ENCODE results near the gene CEP43. TPM values are rescaled to one million over a fixed set of nuclear protein-coding genes. Genes with fewer than 3 reads are reported as not detected.
A peak's percentile ranks its signal among the peaks of the same experiment; 100 is the strongest.

Gene CEP43
- total and polyA plus RNA-seq, 11 donors, result 4.7 to 16.9 (median 10.7) TPM

DNA sequence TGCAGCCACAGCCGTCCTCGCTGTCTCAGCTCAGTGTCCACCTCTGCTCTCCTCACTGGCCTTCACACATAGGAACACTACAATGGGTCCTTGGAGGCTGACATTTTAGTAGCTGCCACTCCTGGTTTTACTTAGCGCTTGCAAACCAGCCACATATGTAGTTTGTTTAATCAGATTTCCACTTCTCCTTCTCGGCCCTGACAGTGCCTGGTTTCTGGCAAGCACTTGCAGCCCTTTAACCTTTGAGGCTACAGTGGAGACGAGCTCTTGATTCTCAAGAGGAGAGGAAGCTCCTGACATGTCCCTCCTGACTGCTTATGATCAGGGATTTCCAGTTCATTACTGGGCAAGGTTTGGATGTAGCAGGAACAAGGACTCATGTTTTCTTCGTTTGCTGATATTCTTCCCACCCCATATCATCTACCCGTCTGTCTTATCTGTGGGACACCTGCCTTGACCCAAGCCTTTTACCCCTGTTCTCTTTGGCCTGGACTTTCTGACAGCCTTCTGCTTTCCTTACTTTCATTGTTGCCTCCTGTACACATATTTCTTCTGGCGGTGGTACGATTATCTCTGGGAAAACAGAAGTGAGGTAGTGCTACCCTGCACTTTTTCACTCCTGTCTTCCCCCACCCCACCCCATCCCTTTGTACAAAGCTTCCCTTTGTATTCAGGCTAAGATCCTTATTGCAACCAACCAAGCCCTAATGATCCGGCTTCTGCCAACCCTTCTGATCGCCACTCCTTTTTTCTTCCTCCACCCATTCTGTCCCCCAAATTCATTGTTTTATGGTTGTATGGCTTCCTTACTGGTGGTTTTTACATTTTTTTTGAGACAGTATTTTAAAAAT, 31.2 kb downstream of the CEP43 start:
- ATAC-seq (no peak), DNase-seq (no peak)
- intact Hi-C loops (cut with DNase I), result no loop called here
- H3K9me3 ChIP-seq, result no peaks in the 10 kb centered on the region
- H3K27me3 ChIP-seq, result no peaks in the 10 kb centered on the region
- WGBS, 4 donors, result 80 to 85% (median 82%) methylated on average over 11 of the region's 11 CpGs
- H3K27ac ChIP-seq, result no peak overlapping the region
- H3K36me3 ChIP-seq, result peaks cover 0 to 97% (median 71%) of the 10 kb centered on the region in 9 donors
- H3K4me1 ChIP-seq, result no peaks in the 10 kb centered on the region
- TF ChIP-seq POLR2A (IDR thresholded peaks at IDR 0.05) (no peak), CTCF (IDR thresholded peaks at IDR 0.05) (no peak)
- no peak overlapping the region for H3K4me3 ChIP-seq

GRCh38 chr6:167031082-167031709, 32.0 kb downstream of the CEP43 start:
- Histone ChIP-seq H3K4me1 (no peaks in the 10 kb centered on the region), H3K27ac (no peak overlapping the region), H3K36me3 (peaks cover 0 to 97% (median 68%) of the 10 kb centered on the region in 9 donors), H3K9me3 (no peaks in the 10 kb centered on the region), H3K27me3 (no peaks in the 10 kb centered on the region), H3K4me3 (no peak overlapping the region)
- DNase-seq (no peak), ATAC-seq (peak in 1 of 4 donors; percentile 59)
- intact Hi-C loops (cut with DNase I), result no loop called here
- TF ChIP-seq POLR2A (IDR thresholded peaks at IDR 0.05) (no peak), CTCF (IDR thresholded peaks at IDR 0.05) (no peak)
- 85 to 90% (median 89%) methylated on average over 6 of the region's 6 CpGs for WGBS, 4 donors

DNA sequence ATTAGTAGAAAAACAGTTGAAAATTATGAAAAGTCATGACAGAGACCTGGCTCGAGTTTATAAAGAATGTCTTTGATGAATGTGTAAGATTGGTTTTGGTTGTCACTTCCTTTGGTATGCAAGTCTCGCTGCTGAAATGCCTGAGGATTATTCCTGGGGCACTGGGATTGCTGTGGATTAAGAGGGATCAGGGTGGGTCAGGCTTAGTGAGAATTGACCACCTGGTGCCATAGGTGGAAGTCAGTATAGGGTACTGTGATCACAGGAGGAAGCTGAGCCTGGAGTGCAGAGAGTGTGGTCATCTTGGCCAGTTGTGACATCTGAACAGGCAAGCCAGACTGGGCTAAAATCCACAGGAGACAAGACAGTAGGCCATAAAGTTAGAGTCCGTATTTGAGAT, 34.9 kb downstream of the CEP43 start:
- ATAC-seq (no peak), DNase-seq (no peak)
- 92 to 93% (median 92%) methylated on average over 3 of the region's 3 CpGs for WGBS, 4 donors
- H3K27me3 ChIP-seq, result no peaks in the 10 kb centered on the region
- TF ChIP-seq CTCF (IDR thresholded peaks at IDR 0.05), result no peak
- TF ChIP-seq POLR2A (IDR thresholded peaks at IDR 0.05), result no peak
- H3K4me3 ChIP-seq, result no peak overlapping the region
- H3K4me1 ChIP-seq, result no peaks in the 10 kb centered on the region
- no peak overlapping the region for H3K27ac ChIP-seq
- intact Hi-C loops (cut with DNase I), result no loop called here
- H3K9me3 ChIP-seq, result no peaks in the 10 kb centered on the region
- peaks cover 0 to 87% (median 69%) of the 10 kb centered on the region in 9 donors for H3K36me3 ChIP-seq

DNA sequence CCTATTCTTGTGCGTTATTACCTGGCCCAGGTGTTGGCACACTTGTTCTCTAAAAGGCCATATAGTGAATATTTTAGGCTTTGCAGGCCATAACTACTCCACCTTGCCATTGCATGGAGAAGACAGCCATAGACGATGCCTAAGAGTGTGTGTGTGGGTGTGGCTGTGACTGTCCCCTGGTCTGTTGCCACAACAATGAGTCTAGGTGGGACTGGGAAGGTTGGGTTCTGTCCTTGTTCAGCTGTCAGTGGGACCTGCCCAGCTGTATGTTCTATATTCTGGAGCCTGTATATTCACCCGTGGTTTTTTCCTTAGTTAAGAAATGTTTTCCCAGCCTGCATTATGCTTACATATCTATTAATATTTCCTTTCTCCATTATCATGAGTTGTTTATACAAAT, 38.6 kb downstream of the CEP43 start:
- Histone ChIP-seq H3K27ac (no peak overlapping the region), H3K36me3 (peaks cover 2 to 75% (median 61%) of the 10 kb centered on the region in 9 donors)
- TF ChIP-seq POLR2A (IDR thresholded peaks at IDR 0.05), result no peak
- no peak for TF ChIP-seq CTCF (IDR thresholded peaks at IDR 0.05)

More for the DNA sequence above, 38.6 kb downstream of the CEP43 start:
- ATAC-seq (no peak), DNase-seq (no peak)
- Histone ChIP-seq H3K4me3 (no peak overlapping the region), H3K27me3 (no peaks in the 10 kb centered on the region), H3K4me1 (peaks cover 0 to 11% (median 0%) of the 10 kb centered on the region in 12 donors), H3K9me3 (no peaks in the 10 kb centered on the region)
- intact Hi-C loops (cut with DNase I), result no loop called here
- WGBS, 4 donors, result 81 to 92% (median 83%) methylated on average over 3 of the region's 3 CpGs
